HEK293 (cell line): ENCODE measurements around the gene COQ10A.

Source experiments
- EGR2 ChIP-seq: fragments of 450-650 bp; formaldehyde crosslinking; IDR thresholded peaks from 2 replicates; pipeline ENCODE4 v1.5.1; 2016; ENCODE audit warnings: low read depth, missing biosample characterization, missing genetic modification characterization
- GLI2 ChIP-seq: fragments of 450-650 bp; formaldehyde crosslinking; IDR thresholded peaks from 2 replicates; pipeline ENCODE4; 2017; ENCODE audit warnings: missing biosample characterization, missing genetic modification characterization, low read depth, borderline replicate concordance
- HOXD13 ChIP-seq: sonication (generic); formaldehyde crosslinking; IDR thresholded peaks from 2 replicates; pipeline ENCODE4 v1.8.0; 2022; ENCODE audit warnings: missing genetic modification reagents, borderline replicate concordance
- KLF7 ChIP-seq: fragments of 450-650 bp; formaldehyde crosslinking; IDR thresholded peaks from 2 replicates; pipeline ENCODE4 v1.5.1; 2016; ENCODE audit warnings: missing biosample characterization, missing genetic modification characterization, borderline replicate concordance
- KLF8 ChIP-seq: fragments of 450-650 bp; formaldehyde crosslinking; IDR thresholded peaks from 2 replicates; pipeline ENCODE4 v1.5.1; 2016; ENCODE audit warnings: missing biosample characterization, missing genetic modification characterization
- MZF1 ChIP-seq: fragments of 450-650 bp; formaldehyde crosslinking; IDR thresholded peaks from 2 replicates; pipeline ENCODE4 v1.5.1; 2017; ENCODE audit warnings: missing biosample characterization, missing genetic modification characterization, borderline replicate concordance
- SP2 ChIP-seq: fragments of 450-650 bp; formaldehyde crosslinking; IDR thresholded peaks from 2 replicates; pipeline ENCODE4 v1.5.1; 2016; ENCODE audit warnings: missing biosample characterization, missing genetic modification characterization
- SP7 ChIP-seq: fragments of 450-650 bp; formaldehyde crosslinking; IDR thresholded peaks from 2 replicates; pipeline ENCODE4 v1.5.1; 2016; ENCODE audit warnings: missing biosample characterization, missing genetic modification characterization
- ZIC2 ChIP-seq: fragments of 450-650 bp; formaldehyde crosslinking; IDR thresholded peaks from 2 replicates; pipeline ENCODE4 v1.5.1; 2016; ENCODE audit warnings: missing biosample characterization, missing genetic modification characterization
- ZNF140 ChIP-seq: fragments of 450-650 bp; formaldehyde crosslinking; IDR thresholded peaks from 2 replicates; pipeline ENCODE4 v1.5.1; 2016; ENCODE audit warnings: missing biosample characterization, missing genetic modification characterization
- ZNF155 ChIP-seq: fragments of 450-650 bp; formaldehyde crosslinking; IDR thresholded peaks from 2 replicates; pipeline ENCODE4 v1.5.1; 2016; ENCODE audit warnings: missing biosample characterization, missing genetic modification characterization
- ZNF169 ChIP-seq: fragments of 450-650 bp; formaldehyde crosslinking; IDR thresholded peaks from 2 replicates; pipeline ENCODE4 v1.5.1; 2016; ENCODE audit warnings: missing biosample characterization, missing genetic modification characterization
- ZNF19 ChIP-seq: fragments of 450-650 bp; formaldehyde crosslinking; IDR thresholded peaks from 2 replicates; pipeline ENCODE4; 2016; ENCODE audit warnings: missing biosample characterization, missing genetic modification characterization, low read depth
- ZNF24 ChIP-seq: fragments of 450-650 bp; formaldehyde crosslinking; IDR thresholded peaks from 2 replicates; pipeline ENCODE4 v1.5.1; 2016; ENCODE audit warnings: missing biosample characterization, missing genetic modification characterization
- ZNF302 ChIP-seq: fragments of 450-650 bp; formaldehyde crosslinking; IDR thresholded peaks from 2 replicates; pipeline ENCODE4 v1.5.1; 2016; ENCODE audit warnings: missing biosample characterization, missing genetic modification characterization, low read depth
- ZNF324 ChIP-seq: fragments of 450-650 bp; formaldehyde crosslinking; IDR thresholded peaks from 2 replicates; pipeline ENCODE4 v1.5.1; 2016; ENCODE audit warnings: missing biosample characterization, missing genetic modification characterization
- ZNF350 ChIP-seq: fragments of 450-650 bp; formaldehyde crosslinking; IDR thresholded peaks from 2 replicates; pipeline ENCODE4 v1.5.0; 2017; ENCODE audit warnings: missing biosample characterization, mild to moderate bottlenecking, missing genetic modification characterization
- ZNF433 ChIP-seq: fragments of 450-650 bp; formaldehyde crosslinking; IDR thresholded peaks from 2 replicates; pipeline ENCODE4 v1.5.1; 2016; ENCODE audit warnings: missing biosample characterization, missing genetic modification characterization, low read depth
- ZNF473 ChIP-seq: fragments of 450-650 bp; formaldehyde crosslinking; IDR thresholded peaks from 2 replicates; pipeline ENCODE4 v1.5.1; 2017; ENCODE audit warnings: missing biosample characterization, missing genetic modification characterization
- ZNF501 ChIP-seq: fragments of 450-650 bp; formaldehyde crosslinking; IDR thresholded peaks from 2 replicates; pipeline ENCODE4 v1.5.1; 2016; ENCODE audit warnings: missing biosample characterization, missing genetic modification characterization
- ZNF518A ChIP-seq: fragments of 450-650 bp; formaldehyde crosslinking; conservative IDR thresholded peaks from 2 replicates; pipeline ENCODE4 v1.5.1; 2016; ENCODE audit warnings: low read depth, missing biosample characterization, missing genetic modification characterization
- ZNF530 ChIP-seq: fragments of 450-650 bp; formaldehyde crosslinking; IDR thresholded peaks from 2 replicates; pipeline ENCODE4 v1.5.1; 2016; ENCODE audit warnings: low read depth, missing biosample characterization, missing genetic modification characterization
- ZNF561 ChIP-seq: fragments of 450-650 bp; IDR thresholded peaks from 2 replicates; pipeline ENCODE4 v1.5.1; 2018; ENCODE audit warnings: missing biosample characterization, missing genetic modification characterization, borderline replicate concordance
- ZNF585B ChIP-seq: fragments of 450-650 bp; formaldehyde crosslinking; IDR thresholded peaks from 2 replicates; pipeline ENCODE4 v1.5.1; 2016; ENCODE audit warnings: missing biosample characterization, missing genetic modification characterization
- ZNF664 ChIP-seq: fragments of 450-650 bp; formaldehyde crosslinking; IDR thresholded peaks from 2 replicates; pipeline ENCODE4 v1.5.1; 2016; ENCODE audit warnings: missing biosample characterization, missing genetic modification characterization
- ZNF704 ChIP-seq: fragments of 450-650 bp; formaldehyde crosslinking; IDR thresholded peaks from 2 replicates; pipeline ENCODE4 v1.5.1; 2016; ENCODE audit warnings: missing biosample characterization, missing genetic modification characterization
- ZNF776 ChIP-seq: fragments of 450-650 bp; formaldehyde crosslinking; IDR thresholded peaks from 2 replicates; pipeline ENCODE4 v1.5.0; 2017; ENCODE audit warnings: missing biosample characterization, missing genetic modification characterization, borderline replicate concordance
- ZNF837 ChIP-seq: fragments of 450-650 bp; formaldehyde crosslinking; IDR thresholded peaks from 2 replicates; pipeline ENCODE4 v1.5.1; 2016; ENCODE audit warnings: missing biosample characterization, missing genetic modification characterization
- ZSCAN16 ChIP-seq: fragments of 450-650 bp; formaldehyde crosslinking; IDR thresholded peaks from 2 replicates; pipeline ENCODE4 v1.5.1; 2016; ENCODE audit warnings: missing biosample characterization, missing genetic modification characterization
- ZSCAN5A ChIP-seq: fragments of 450-650 bp; formaldehyde crosslinking; IDR thresholded peaks from 2 replicates; pipeline ENCODE4 v1.5.1; 2016; ENCODE audit warnings: missing biosample characterization, missing genetic modification characterization
- TF ChIP-seq, protein P1 (sequence below): fragments of 450-650 bp; formaldehyde crosslinking; IDR thresholded peaks from 2 replicates; pipeline ENCODE4 v1.5.0; 2017; ENCODE audit warnings: missing biosample characterization, missing genetic modification characterization, borderline replicate concordance

The COQ10A gene

GRCh38 chr12:56221757-56222530 is 44.8 kb upstream of the COQ10A start, which contains the start of gene RNF41 (continued):
- TF ChIP-seq ZNF561 (tag by site-specific recombination) (no peak), GLI2 (tag by site-specific recombination) (no peak), ZNF155 (tag by site-specific recombination) (no peak), ZNF473 (tag by site-specific recombination) (no peak), ZNF433 (tag by site-specific recombination) (no peak), ZNF324 (tag by site-specific recombination) (no peak), ZNF350 (tag by site-specific recombination) (no peak), KLF8 (tag by site-specific recombination) (no peak), SP7 (tag by site-specific recombination) (peak; percentile 10; the same call in 1 of the 2 replicates), ZNF140 (tag by site-specific recombination) (no peak), HOXD13 (CRISPR knock-in tag) (no peak), ZNF837 (tag by site-specific recombination) (no peak), ZNF501 (tag by site-specific recombination) (no peak), ZNF704 (no peak), SP2 (tag by site-specific recombination) (peak; percentile 98), ZNF24 (tag by site-specific recombination) (no peak), ZSCAN16 (tag by site-specific recombination) (no peak), KLF7 (no peak), ZNF302 (no peak), ZIC2 (tag by site-specific recombination) (no peak), ZNF585B (tag by site-specific recombination) (no peak), ZNF169 (tag by site-specific recombination) (no peak), EGR2 (tag by site-specific recombination) (no peak), ZSCAN5A (tag by site-specific recombination) (no peak), ZNF530 (tag by site-specific recombination) (no peak), ZNF664 (tag by site-specific recombination) (no peak), ZNF518A (tag by site-specific recombination) (peak; percentile 41), ZNF776 (tag by site-specific recombination) (no peak), MZF1 (tag by site-specific recombination) (0 out of 2 replicates have a peak, but pooled peaks have one; percentile 16), ZNF19 (tag by site-specific recombination) (no peak)
- TF ChIP-seq, protein P1, sequence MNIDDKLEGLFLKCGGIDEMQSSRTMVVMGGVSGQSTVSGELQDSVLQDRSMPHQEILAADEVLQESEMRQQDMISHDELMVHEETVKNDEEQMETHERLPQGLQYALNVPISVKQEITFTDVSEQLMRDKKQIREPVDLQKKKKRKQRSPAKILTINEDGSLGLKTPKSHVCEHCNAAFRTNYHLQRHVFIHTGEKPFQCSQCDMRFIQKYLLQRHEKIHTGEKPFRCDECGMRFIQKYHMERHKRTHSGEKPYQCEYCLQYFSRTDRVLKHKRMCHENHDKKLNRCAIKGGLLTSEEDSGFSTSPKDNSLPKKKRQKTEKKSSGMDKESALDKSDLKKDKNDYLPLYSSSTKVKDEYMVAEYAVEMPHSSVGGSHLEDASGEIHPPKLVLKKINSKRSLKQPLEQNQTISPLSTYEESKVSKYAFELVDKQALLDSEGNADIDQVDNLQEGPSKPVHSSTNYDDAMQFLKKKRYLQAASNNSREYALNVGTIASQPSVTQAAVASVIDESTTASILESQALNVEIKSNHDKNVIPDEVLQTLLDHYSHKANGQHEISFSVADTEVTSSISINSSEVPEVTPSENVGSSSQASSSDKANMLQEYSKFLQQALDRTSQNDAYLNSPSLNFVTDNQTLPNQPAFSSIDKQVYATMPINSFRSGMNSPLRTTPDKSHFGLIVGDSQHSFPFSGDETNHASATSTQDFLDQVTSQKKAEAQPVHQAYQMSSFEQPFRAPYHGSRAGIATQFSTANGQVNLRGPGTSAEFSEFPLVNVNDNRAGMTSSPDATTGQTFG (tag by site-specific recombination): no peak
